GM21786 (cell line): Measurements from ENCODE around the gene C10orf95.
"Not testable (repeated sequence)": the region's sequence is repeated elsewhere in the genome, so short reads cannot be mapped to it uniquely, and the experiment has no call there.

ENCODE experiments used
- ATAC-seq: cut with Tn5 transposase; IDR thresholded peaks from one replicate; pipeline ENCODE4 v1.9.1; 2021; ENCODE audit not compliant: unreplicated experiment

The C10orf95 gene, protein sequence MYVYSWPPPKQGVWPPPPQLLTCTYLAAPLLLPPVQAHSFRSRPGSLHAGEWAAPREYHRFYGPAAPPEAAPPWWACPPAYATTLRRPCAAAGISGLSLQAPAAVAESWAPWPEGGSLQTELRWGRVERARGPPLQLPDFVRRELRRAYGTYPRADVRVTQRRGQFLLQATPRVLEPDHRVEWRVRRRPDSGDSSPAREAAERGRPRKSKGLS

DNA sequence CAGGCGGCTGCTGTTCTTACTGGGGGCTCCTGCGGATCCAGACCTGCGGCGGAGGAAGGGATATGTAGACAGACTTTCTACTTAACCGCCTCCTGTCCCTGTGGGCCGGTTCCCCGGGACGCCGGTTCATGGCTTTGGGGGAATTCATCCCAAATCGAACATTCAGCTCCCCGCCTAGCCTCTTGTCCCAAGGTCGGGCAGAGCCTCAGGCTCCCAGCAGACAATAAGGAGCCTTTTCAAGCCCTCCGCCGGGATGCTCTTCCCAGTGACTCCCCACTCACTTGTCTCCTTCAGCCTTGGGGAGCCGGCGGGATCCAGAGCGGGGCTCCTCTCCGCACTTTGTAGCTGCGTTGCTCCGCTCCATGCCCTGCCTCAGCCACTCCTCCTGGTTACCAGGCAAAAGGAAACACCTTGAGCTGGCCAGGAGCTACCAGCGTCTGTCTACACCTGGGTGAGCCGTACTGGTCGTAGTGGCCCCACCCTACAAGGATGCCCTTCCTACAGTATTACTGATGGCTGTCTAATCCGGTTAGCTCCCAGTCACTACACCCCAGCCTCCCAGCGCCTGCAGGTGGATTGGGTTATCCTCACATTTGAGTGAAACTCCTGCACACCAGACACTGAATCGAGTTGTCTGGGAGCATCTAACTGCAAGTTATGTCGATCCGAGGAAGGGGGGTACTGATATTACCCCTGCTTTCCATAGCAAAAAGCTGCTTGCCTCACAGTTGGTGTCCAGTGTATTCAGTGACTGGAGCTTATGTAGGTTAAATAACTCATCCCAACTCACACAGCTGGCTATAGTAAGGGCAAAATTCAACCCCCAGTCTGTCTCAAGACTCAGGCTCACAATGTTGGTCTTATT, at the start of gene C10orf95:
Gene C10orf95 (minus strand): TSS at position 439 of the 865 bp plus-strand sequence. CDS start 450 bp downstream, outside the sequence.
- ATAC-seq, result no peak

DNA sequence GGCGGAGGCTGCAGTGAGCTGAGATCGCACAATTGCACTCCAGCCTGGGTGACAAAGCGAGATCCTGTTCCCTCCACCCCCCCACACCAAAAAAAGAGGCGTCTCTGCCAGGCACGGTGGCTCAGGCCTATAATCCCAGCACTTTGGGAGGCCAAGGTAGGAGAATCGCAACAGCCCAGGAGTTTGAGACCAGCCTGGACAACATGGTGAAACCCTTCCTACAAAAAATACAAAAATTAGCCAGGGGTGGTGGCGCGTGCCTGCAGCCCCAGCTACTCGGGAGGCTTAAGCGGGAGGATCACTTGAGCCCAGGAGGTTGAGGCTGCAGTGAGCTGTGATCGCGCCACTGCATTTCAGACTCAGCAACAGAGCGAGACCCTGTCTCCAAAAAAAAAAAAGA, 49.3 kb upstream of the C10orf95 start:
- not testable (repeated sequence) for ATAC-seq

DNA sequence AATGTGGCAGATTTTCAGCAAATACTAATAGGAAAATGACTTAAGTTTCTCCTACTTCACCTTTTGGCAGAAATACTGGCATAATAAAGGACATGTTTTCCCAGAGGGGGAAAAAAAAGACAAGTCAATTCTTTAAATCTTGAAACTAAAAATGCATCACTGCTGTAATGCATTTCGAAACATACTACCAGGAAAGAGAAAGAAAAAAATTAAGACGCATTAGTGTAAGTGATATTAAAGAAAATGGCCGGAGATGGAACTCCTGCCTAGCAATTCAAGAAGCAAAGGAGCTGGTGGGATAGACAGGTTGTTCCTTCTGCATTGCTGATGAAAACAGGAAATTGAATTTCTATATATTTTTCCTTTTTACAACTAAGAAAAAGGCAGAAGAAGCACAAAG, 48.0 kb upstream of the C10orf95 start:
- ATAC-seq, result no peak

DNA sequence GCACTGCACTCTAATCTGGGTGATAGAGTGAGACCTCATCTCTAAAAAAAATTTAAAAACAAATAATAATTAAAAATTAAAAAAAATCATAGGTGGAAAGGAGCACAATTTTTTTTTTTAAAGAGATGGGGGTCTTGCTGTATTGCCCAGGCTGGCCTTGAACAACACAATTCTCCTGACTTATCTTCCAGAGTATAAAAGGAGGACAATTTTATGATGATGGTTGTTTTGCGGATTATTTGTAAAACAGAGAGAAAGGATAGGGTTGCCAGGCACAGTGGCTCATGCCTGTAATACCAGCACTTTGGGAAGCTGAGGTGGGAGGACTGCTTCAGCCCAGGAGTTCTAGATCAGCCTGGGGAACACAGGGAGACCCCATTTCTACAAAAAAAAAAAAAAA, 46.2 kb upstream of the C10orf95 start:
- ATAC-seq, result no peak

DNA sequence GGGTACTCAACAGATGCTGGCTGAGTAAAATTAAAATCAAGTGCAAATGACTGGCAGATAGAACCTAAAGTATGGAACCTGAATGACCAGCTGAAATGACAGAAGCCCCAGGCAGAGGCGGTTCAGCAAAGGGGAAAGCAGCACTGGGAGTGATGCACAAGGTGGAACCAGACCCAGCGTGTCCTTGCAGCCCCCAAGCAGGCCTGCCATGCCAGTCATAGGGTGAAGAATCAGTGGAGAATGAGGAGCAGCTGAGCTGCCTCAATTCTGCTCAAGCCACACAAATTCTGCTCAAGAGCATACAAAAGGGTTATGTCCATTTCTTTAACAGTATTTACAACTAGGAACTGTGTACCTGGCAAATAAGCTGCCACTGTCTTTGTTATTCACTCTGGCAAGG, 42.4 kb upstream of the C10orf95 start:
- no peak for ATAC-seq

DNA sequence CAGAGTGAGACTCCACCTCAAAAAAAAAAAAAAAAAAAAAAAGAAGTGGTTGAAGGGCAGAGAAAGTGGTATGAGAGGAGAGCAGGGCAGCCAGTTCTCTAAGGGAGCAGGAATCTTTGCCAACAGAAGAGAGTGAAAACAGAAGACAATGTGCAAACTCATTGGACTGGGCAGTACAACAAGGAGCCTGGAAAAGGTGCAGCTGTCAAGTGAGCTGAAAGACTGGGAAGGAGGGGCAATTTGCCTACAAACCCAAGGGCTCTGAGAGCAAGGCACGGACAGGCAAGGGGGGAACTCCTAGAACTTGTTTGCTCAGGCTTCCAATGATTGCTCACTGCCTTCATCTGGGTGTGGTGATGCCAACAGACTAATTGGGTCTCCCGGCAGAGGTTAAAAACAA, 41.6 kb upstream of the C10orf95 start:
- ATAC-seq, result no peak

DNA sequence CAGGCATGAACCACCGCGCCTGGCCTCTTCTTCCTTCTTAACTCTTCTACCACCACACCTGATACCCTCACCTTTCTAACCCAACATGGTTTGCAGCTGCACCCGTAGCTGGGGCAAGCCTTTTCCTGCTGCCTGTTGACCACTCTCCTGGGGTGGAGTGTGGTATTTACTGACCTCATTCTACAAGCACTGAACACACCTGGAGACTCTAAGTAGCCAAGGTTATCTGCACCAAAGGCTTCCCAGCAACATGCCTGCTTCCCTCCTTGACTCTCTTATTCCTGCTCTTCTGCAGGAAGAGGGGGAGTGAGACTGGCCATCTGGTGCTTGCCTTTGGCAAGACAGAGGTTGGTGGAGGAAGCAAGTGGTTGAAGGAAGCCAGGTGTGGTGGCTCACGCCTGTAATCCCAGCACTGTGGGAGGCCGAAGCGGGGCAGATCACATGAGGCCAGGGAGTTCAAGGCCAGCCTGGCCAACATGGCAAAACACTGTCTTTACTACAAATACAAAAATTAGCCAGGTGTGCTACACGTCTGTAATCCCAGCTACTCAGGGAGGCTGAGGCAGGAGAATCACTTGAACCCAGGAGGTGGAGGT, 41.1 kb upstream of the C10orf95 start:
- ATAC-seq, result no peak

DNA sequence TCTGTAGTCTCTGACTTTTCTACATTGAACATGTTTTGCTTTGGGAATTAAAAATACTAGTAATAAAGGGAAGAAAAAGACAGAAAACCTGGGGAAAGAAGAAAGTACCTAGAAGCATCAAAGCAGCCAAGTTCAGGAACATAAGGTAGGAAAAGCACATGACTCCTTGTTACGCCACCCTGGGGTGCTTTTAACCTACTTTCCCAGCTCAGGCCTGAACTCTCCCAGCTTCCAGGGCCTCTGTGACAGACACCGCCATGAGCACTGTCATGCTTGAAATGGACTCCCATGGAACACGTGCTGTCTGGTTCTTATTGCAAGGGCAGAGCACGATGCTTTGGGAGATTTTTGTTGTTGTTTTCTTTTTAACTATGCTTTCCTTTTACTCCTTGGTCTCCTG, 39.8 kb upstream of the C10orf95 start:
- no peak for ATAC-seq

DNA sequence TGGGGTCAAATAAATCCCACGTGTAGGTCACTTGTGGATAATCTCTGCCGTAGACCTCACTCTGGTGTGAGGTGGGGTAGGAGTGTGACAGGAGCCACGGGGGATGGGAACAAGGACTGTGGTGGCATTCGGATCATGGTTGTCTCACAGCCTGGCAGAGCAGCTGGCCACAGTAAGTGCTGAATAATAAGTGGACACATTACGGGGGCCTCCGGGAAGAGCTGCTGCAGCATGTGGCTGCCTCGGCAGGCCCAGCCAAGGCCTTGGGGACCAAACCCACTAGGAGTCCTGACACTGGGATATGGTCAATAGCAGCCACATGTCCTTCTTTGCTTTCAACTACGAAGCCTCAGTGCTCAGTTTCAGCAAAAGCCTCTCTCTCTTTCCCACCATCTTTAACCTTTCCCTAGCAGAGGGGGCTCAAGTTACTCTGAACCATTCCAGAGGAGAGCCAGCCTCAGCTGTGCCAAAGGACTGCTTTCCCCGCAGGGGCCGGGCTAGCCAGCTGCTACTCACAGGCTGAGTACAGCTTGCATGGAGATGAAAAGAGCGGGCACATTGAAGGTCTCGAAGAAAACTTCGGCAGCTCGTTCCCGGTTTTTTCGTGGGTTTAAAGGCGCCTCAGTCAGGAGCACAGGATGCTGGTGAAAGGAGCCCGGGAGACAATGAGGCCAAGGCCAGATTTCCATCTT, 33.9 kb upstream of the C10orf95 start:
- ATAC-seq, result no peak

DNA sequence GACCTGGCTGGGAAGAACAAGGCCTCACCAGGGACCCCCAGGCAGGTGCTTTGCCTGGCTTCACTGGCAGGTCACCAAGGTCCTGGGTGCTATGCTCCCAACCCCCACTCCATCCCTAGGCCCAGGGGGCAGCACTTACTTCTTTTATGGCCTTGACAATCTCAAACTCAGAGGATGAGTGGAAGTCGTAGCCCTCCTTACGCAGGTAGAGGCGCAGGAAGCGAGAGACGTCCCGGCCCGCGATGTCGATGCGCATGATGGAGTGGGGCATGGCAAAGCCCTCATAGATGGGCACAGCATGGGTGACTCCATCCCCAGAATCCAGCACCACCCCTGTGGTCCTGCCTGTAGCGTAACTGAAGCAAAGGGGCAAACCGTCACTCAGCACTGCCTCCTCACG, 32.7 kb upstream of the C10orf95 start:
- ATAC-seq, result no peak

DNA sequence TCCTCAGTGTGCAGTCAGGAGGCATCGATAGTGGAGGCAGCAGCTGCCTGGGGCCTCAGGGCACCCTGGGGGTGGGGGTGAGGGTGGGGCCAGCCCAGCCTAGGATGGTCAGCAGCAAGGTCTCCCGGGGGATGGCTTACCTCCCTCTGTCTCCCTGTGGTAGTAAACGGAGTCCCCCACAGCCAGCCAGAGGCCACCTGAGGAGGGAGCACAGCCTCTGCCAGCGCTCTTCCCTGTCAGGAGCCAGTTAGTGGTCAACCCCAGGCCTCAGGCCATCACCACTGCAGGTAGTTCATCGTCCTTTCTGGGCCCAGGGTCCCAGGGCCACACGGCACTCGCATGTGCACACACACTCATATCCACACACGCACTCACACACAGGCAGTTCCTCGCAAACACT, 29.1 kb upstream of the C10orf95 start:
- ATAC-seq, result no peak

DNA sequence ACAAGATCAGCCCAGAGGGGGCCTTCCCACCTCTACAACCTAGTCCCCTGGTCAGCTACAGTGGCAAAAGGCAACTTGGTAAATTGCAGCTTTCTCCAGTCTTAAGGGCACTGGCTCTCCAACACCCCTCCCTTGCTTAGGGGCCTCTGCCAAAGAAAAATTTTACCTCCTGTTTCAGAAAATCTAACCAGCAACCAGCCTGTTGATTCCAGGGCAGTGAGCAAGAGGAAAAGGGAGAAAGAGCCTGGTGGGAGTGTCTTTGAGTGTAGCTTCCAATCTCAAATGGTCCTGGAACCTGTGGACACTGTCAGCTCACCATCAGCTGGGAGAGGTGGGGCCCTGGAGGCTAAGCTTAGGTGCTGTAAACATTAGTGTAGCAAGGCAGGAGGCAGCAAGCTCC, 28.3 kb upstream of the C10orf95 start:
- ATAC-seq, result no peak

DNA sequence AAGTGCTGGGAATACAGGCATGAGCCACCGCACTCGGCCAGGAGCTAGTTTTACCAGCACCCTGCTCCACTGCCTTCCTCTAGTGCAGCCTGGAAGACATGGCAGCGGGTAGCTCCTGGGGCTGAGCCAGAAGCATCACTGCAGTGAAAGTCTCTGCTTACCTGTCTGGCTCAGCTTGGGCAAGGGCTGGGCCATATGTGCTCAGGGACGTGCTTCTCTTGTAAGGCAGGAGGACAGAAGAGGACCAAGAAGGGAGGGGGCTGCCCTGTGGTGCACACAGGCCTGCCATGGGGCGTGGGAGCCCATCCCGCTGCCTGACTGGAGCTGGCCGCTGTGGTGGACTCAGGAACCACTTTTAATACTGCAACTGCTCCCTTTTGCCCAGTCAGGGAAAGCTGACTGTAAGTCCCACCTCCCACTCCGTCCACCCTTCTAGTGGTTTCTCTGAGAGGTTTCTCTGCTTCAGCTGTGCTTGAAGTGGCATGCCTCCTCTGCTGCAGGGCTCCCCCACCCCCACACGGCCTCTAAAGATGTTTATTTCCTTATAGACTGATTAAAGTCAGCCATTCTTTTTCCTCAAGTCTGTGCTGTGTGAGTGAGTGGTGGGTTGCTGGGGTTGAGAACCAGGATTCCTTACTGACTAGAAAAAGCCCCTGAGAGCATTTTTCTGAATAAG, 25.3 kb upstream of the C10orf95 start:
- ATAC-seq, result no peak

DNA sequence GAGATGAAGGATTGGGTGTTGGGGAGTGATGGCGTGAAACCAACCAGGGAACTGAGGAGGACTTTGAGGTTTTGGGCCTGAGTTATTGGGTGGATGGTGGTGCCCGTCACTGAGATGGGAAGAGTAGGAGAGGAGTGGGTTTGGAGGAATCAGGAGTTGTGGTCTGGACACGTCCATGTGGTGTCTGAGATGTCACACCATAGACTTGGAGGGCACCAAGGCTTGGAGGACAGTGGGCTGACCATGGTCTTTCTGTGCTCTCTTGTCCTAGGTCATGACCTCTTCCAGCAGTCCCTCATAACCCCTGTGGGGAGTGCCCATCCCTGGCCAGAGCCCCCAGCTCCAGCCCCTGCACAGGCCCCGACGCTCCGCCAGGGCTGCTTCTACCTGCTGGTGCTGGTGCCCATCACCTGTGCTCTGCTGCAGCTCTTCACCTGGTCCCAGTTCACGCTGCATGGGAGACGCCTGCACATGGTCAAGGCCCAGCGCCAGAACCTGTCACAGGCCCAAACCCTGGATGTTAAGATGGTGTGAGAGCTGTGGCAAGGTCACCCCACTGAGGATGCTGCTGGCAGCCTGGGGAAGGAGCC, 24.2 kb upstream of the C10orf95 start:
- no peak for ATAC-seq

DNA sequence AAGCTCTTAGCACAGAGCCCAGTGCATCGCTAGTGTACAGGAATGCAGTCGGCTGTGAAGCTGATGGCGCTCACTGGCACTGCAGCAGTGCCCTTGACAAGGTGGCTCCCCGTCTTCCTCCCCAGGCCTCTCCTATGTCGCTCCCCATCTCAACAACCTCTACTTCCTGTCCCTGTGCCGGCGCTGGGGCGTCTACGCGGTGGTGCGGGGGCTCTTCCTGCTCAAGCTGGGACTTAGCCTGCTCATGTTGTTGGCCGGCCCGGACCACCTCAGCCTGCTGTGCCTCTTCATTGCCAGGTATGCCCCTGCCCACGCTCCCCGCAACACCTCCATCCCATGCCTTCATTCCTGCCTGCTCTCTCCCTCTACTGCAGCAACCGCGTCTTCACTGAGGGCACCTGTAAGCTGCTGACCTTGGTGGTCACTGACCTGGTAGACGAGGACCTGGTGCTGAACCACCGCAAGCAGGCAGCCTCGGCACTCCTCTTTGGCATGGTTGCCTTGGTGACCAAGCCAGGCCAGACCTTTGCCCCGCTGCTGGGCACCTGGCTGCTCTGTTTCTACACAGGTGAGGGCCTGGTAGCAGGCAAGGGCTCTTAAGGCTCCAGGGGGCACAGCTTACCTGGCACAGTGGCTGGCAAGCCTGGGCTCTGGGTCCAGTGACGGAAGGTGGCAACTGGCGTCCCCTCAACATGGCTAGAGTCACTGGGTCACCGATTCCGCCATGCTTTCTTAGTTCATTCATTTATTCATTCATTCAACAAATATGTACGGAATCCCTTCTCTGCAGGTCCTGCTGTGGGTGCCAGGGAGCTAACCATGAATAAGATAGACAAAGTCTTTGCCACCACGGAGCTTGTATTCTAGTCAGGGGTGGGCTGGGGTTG, 22.3 kb upstream of the C10orf95 start:
- no peak for ATAC-seq

DNA sequence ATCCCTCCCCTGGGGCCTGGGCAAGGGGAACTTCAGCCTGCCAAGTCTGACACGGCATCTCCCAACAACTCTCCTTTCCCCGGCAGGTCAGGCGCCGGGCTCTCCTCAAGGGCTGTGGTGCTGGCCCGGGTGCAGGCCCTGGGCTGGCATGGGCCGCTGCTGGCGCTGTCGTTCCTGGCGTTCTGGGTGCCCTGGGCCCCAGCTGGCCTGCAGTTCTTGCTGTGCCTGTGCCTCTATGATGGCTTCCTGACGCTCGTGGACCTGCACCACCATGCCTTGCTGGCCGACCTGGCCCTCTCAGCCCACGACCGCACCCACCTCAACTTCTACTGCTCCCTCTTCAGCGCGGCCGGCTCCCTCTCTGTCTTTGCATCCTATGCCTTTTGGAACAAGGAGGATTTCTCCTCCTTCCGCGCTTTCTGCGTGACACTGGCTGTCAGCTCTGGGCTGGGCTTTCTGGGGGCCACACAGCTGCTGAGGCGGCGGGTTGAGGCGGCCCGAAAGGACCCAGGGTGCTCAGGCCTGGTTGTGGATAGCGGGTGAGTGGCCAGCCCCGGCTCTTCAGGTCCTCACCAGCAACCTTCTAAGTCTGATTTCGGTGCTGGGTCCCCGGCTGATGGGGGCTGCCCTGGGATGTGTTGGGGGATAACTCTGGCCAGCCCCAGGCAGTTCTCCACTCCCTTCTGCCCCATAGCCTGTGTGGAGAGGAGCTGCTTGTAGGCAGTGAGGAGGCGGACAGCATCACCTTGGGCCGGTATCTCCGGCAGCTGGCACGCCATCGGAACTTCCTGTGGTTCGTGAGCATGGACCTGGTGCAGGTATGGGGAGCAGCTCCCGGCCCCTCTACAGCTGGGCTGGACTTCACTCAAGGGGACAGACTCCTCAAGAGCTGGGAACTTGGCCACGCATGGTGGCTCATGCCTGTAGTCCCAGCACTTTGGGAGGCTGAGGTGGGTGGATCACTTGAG, 19.5 kb upstream of the C10orf95 start:
- no peak for ATAC-seq

DNA sequence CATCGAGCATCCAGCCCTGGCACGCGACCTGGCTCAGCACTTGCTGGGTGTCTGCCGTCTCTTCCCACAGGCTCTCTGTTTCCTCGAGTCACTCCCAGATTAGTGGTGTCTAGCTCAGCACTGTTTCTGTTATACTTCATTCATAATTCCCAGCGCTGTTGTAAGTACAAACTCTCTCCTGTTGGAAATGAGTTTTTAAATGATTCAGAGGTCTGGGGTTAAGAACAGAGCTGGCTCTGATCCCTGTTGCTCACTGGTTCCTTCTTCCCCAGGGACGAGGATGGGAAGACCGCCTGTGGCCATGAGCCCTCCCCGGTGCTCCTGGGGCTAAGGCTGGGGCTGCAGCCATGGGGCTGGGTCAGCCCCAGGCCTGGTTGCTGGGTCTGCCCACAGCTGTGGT, 17.3 kb upstream of the C10orf95 start:
- no peak for ATAC-seq

DNA sequence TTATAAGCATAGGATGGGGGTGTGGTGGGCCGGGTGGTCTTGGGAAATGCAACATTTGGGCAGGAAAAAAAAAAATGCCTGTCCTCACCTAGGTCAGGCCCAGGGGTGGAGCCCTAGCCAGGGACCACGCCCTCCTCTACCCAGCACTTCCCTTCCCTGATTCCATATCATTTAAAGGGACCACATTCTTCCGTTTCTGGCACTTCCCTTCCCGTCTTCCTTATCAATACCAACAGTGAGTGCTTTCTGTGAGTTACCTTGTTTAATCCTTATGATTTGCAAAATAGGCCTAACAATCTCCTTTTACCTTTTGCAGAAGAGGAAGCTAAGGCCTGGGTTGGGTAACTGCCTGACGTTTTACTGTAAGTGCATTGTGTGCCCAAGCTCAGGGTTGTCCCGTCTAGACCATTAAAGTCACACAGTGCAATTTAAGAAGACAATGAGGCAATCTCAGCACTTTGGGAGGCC, 16.7 kb upstream of the C10orf95 start:
- ATAC-seq, result no peak
